ENCODE measurements around the gene FKBP4.

- TF ChIP-seq CTCF (conservative IDR thresholded peaks at IDR 0.05) (no peak), ZFX (IDR thresholded peaks at IDR 0.05) (no peak)
These were observed 6.4 kb downstream of the FKBP4 start for GRCh38 chr12:2801044-2801783.
